Astrocyte of the cerebellum (primary cell): Measurements from ENCODE around the gene PKNOX2.

ENCODE experiments used
- DNase-seq: peaks from one replicate; pipeline ENCODE4 v3.0.0-alpha.2; 2011; ENCODE audit warnings: low read depth
- H3K4me3 ChIP-seq: 2 replicates; pipeline ENCODE4 v1.5.1; 2011; ENCODE audit warnings: mild to moderate bottlenecking, low read depth, low read length, moderate library complexity
- in situ Hi-C: cut with HindIII; loops from 2 replicates; pipeline ENCODE4 v1.10.0; 2017; ENCODE audit warnings: low sequenced_read_pairs
- TF ChIP-seq, protein P1 (sequence below): IDR thresholded peaks from 2 replicates; pipeline ENCODE4 v1.5.1; 2012; ENCODE audit warnings: low read length, low read depth, moderate library complexity, mild to moderate bottlenecking; ENCODE audit errors: missing control alignments

The PKNOX2 gene

DNA sequence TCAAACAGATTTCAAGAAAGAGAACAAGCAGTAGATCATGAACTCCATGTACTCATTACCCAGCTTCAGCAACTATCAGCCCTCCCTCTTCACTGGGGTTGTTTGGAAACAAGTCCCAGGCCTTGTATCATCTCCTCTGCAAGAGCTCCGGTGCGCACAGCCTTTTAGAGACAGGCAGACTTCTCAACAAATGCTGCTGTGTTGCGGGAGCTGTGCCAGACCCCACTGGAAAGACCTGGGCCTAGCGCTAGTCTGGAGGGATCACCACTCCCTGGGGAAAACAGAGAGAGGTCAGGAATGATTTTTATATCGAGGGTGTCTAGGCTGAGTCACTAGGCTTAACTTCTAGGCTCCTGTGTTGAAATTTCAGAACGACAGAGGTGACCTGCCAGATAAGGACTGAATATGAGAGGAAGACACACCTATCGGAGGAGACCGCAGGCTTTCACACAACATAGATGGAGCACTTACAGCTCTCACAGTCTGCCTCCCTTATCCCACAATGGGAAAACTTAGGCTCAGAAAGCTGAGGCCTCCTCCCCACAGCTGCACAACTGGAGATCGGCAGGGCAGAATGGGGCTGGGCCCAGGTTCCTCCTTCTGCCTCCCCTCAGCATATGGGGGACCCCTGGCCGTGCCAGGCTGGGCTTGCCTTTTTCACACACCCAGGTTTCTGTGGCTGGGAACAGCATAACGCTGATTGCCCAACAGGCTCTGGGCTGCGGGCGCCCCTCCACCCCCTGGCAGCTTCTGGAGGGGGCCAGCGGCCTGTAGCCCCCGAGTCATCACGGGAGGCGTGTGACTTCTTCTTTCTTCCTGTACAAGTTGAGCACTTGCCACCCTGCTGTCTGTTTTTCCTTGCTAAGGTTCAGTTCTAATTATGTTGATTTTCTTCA, 86.0 kb downstream of the PKNOX2 start:
- TF ChIP-seq, protein P1, sequence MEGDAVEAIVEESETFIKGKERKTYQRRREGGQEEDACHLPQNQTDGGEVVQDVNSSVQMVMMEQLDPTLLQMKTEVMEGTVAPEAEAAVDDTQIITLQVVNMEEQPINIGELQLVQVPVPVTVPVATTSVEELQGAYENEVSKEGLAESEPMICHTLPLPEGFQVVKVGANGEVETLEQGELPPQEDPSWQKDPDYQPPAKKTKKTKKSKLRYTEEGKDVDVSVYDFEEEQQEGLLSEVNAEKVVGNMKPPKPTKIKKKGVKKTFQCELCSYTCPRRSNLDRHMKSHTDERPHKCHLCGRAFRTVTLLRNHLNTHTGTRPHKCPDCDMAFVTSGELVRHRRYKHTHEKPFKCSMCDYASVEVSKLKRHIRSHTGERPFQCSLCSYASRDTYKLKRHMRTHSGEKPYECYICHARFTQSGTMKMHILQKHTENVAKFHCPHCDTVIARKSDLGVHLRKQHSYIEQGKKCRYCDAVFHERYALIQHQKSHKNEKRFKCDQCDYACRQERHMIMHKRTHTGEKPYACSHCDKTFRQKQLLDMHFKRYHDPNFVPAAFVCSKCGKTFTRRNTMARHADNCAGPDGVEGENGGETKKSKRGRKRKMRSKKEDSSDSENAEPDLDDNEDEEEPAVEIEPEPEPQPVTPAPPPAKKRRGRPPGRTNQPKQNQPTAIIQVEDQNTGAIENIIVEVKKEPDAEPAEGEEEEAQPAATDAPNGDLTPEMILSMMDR, result no peak
- no peak overlapping the region for H3K4me3 ChIP-seq
- no peak for DNase-seq
- in situ Hi-C loops, result no loop called here

DNA sequence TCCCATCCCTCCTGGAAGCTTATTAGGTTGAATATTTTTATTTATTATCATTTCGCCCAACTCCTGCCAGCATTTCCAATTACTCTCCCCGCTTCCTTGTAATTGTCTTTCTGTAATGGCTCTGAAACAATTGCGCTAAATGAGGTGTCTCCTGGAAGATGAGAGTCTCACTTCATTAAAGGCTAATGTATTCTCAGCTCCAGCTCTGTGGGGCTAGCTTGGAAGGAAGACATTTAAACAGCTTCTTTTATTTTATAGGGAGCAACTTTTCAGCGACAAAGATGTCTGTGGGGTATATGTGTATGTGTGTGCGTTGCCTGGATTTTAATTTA, 86.6 kb downstream of the PKNOX2 start:
- no peak for DNase-seq
- TF ChIP-seq, protein P1, result no peak
- in situ Hi-C loops, result no loop called here
- H3K4me3 ChIP-seq, result no peak overlapping the region

DNA sequence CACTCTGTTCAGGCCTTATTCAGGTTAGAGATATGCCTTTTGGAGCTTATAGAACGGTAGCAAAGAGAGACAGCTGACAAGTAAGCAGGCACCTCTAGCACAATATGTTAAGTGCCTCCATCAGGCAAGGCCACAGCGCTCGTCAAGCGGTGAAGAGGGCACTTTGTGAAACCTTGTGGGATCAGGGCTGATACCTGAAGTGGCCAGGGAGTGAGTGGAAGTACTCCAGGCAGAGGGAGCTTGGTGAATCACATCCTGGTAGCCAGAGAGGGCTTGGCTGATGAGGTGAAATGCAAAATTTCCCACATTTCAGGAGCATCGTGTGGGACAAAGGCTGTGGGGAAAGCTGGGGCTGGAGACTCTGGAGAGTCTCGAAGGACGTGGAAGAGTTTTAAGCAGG, 87.4 kb downstream of the PKNOX2 start:
- H3K4me3 ChIP-seq, result no peak overlapping the region
- in situ Hi-C loops, result no loop called here
- no peak for DNase-seq
- TF ChIP-seq, protein P1, result no peak

DNA sequence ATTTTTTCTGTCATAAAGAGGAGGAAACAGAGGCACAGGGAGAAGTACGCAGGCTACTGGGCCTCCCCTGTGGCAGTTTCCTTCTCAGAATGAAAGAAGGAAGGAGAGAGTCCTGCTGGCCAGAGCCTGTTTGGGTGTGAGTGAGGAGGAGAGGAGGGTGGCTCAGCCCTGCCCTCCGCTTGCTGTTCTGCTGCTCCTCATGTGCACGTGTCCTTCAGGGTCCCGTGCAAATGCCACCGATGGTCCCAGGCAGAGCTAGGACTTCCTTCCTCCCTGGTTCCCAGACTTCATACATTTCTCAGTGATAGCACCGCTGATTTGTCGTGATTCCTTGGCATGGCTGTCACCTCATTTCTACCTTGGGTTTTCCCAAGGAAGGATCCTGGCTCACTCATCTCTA, 88.7 kb downstream of the PKNOX2 start:
- TF ChIP-seq, protein P1, result no peak
- in situ Hi-C loops, result no loop called here
- no peak overlapping the region for H3K4me3 ChIP-seq
- DNase-seq, result no peak

DNA sequence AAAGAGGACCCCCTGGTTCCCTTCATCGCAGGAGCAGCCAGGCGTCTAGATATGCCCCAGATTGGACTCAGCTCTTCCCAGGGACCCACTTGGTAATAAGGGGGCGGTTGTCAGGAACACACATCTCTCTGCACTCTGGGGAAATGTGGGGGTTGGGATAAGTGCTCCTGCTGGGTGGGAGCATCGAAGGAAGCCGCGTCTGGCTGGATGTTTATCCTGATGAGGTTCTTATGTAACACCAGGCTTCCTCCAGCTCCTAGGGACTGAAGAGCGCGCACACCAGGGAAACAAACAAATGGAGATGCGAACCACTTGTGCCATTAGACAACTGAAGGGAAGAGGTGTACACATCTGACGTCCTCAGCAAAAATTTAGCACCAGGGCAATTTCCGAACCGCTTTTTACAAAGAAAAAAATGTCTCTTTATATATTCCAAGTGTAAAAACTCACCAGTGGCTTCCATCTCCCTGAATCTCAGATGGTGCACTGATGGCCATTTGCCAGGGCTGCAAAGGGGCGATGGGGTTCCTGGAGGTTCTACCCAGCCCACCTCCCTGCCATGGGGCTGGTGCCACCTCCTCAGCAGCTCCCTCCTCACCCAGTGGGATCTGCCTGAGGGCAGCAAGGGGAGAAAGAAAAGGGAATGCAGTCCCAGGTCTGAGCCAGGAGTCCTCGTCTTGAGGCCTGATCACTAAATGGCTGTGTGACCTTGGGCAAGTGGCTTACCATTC, 89.4 kb downstream of the PKNOX2 start:
- no peak for DNase-seq
- H3K4me3 ChIP-seq, result no peak overlapping the region
- TF ChIP-seq, protein P1, result no peak
- in situ Hi-C loops, result no loop called here

DNA sequence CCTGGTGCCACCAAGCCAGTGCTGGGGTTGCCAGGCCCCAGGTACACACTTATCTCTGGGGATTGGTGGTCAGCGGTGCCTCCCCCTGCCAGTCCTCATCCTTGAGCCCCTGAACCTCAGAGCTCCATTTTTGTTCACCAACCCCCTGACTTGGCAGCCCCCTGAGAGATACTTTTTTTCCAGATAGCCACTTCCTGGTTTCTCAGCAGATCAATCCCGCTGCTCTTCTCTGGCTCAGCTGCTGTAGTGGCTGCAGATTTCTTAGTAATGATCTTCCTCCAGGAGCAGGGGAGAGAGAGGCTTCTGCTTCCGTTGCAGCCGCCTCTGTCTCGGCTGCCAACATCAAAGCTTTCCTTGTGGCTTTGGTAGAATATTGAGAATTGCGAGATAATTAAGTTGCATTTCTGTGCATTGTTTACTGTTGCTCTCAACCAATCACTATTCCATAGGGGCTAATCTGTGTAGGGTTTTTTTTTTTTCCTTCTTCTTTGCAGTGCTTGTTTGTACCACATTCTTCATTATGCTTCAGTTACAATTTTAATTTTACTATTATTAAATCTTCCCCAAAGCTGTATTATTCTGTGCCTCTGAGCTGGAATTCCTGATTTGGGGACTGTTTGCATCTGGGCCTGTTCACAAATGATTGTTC, 92.1 kb downstream of the PKNOX2 start:
- H3K4me3 ChIP-seq, result no peak overlapping the region
- no peak for DNase-seq
- TF ChIP-seq, protein P1, result no peak
- in situ Hi-C loops, result loop anchor here (5.0 kb wide), 1 partner anchor 89 kb away; no protein-coding TSS in a partner anchor
